Liver (tissue), 9 donors: ENCODE data around the gene CA10. TPM values are rescaled to one million over a fixed set of nuclear protein-coding genes. Genes with fewer than 3 reads are reported as not detected.

Experiments
- DNase-seq: peaks from one replicate; pipeline ENCODE4 v3.0.0-alpha.2; 2017; ENCODE audit warnings: low spot score
- H3K27ac ChIP-seq, 2 donors: one replicate each; pipeline ENCODE4 v1.7.0; 2013; ENCODE audit warnings: inconsistent platforms in 2 of 2, low read length in 2 of 2, control low read depth in 1 of 2, low read depth in 1 of 2, mild to moderate bottlenecking in 1 of 2
- H3K27me3 ChIP-seq, 4 donors: one replicate each; pipeline versions ENCODE4 v1.6.1 to v1.7.0; 2013; ENCODE audit warnings: low read length in 3 of 4, inconsistent platforms in 1 of 4, mild to moderate bottlenecking in 1 of 4, moderate library complexity in 1 of 4; ENCODE audit not compliant: control insufficient read depth in 4 of 4, insufficient read depth in 4 of 4
- H3K36me3 ChIP-seq, 4 donors: one replicate each; pipeline versions ENCODE4 v1.6.1 to v1.7.0; 2013; ENCODE audit warnings: low read length in 3 of 4, mild to moderate bottlenecking in 3 of 4, low read depth in 1 of 4, moderate library complexity in 1 of 4; ENCODE audit not compliant: control insufficient read depth in 4 of 4, insufficient read depth in 3 of 4
- H3K4me1 ChIP-seq, 4 donors: one replicate each; pipeline versions ENCODE4 v1.6.1 to v1.7.0; 2013; ENCODE audit warnings: low read length in 3 of 4, mild to moderate bottlenecking in 3 of 4, moderate library complexity in 1 of 4; ENCODE audit not compliant: control insufficient read depth in 4 of 4, insufficient read depth in 4 of 4
- H3K4me3 ChIP-seq, 3 donors: one replicate each; pipeline versions ENCODE4 v1.6.1 to v1.7.0; 2013; ENCODE audit warnings: low read length in 3 of 3, control low read depth in 1 of 3, low read depth in 1 of 3, mild to moderate bottlenecking in 1 of 3
- H3K9ac ChIP-seq, 2 donors: one replicate each; pipeline ENCODE4 v1.7.0; 2013; ENCODE audit warnings: low read length in 2 of 2, mild to moderate bottlenecking in 2 of 2, moderate library complexity in 2 of 2, control low read depth in 1 of 2, low read depth in 1 of 2
- H3K9me3 ChIP-seq, 4 donors: one replicate each; pipeline versions ENCODE4 v1.6.1 to v1.7.0; 2013; ENCODE audit warnings: low read length in 3 of 4; ENCODE audit not compliant: control insufficient read depth in 4 of 4
- ATF3 ChIP-seq: IDR thresholded peaks from 2 replicates; pipeline ENCODE4 v1.6.1; 2016; ENCODE audit warnings: antibody characterized with exemption
- CTCF ChIP-seq: fragments of 150-350 bp; IDR thresholded peaks from 2 replicates; pipeline ENCODE4 v1.5.1; 2017; ENCODE audit warnings: improper control_type of control experiment, low read depth, low read length; ENCODE audit not compliant: missing input control
- EGR1 ChIP-seq, 2 donors: IDR thresholded peaks; 2 replicates each; pipeline ENCODE4 v1.6.1; 2016 to 2018; ENCODE audit warnings: antibody characterized with exemption in 2 of 2, low read depth in 2 of 2
- FOXA1 ChIP-seq: IDR thresholded peaks from 2 replicates; pipeline ENCODE4 v1.6.1; 2016; ENCODE audit warnings: antibody characterized with exemption
- GABPA ChIP-seq, 2 donors: IDR thresholded peaks in 1 of 2; conservative IDR thresholded peaks in 1 of 2; 2 replicates each; pipeline ENCODE4 v1.6.1; 2016; ENCODE audit warnings: antibody characterized with exemption in 2 of 2, mild to moderate bottlenecking in 1 of 2, moderate library complexity in 1 of 2
- HNF4A ChIP-seq, 2 donors: conservative IDR thresholded peaks; 2 replicates each; pipeline ENCODE4 v1.6.1; 2016; ENCODE audit warnings: antibody characterized with exemption in 2 of 2, mild to moderate bottlenecking in 2 of 2
- JUND ChIP-seq, 2 donors: IDR thresholded peaks; 2 replicates each; pipeline ENCODE4 v1.6.1; 2016; ENCODE audit warnings: antibody characterized with exemption in 2 of 2
- MAX ChIP-seq: IDR thresholded peaks from 2 replicates; pipeline ENCODE4 v1.6.1; 2016; ENCODE audit warnings: antibody characterized with exemption
- NR2F2 ChIP-seq: IDR thresholded peaks from 2 replicates; pipeline ENCODE4 v1.6.1; 2016; ENCODE audit warnings: antibody characterized with exemption
- RAD21 ChIP-seq, 2 donors: IDR thresholded peaks; 2 replicates each; pipeline ENCODE4 v1.6.1; 2016; ENCODE audit warnings: antibody characterized with exemption in 2 of 2, mild to moderate bottlenecking in 2 of 2
- REST ChIP-seq: IDR thresholded peaks from 2 replicates; pipeline ENCODE4 v1.6.1; 2016; ENCODE audit warnings: antibody characterized with exemption, mild to moderate bottlenecking
- RXRA ChIP-seq, 2 donors: IDR thresholded peaks; 2 replicates each; pipeline ENCODE4 v1.6.1; 2017 to 2018; ENCODE audit warnings: antibody characterized with exemption in 2 of 2, mild to moderate bottlenecking in 1 of 2
- SP1 ChIP-seq: IDR thresholded peaks from 2 replicates; pipeline ENCODE4 v1.6.1; 2018; ENCODE audit warnings: antibody characterized with exemption, mild to moderate bottlenecking
- TAF1 ChIP-seq: conservative IDR thresholded peaks from 2 replicates; pipeline ENCODE4 v1.6.1; 2016; ENCODE audit warnings: antibody characterized with exemption, mild to moderate bottlenecking
- YY1 ChIP-seq: IDR thresholded peaks from 2 replicates; pipeline ENCODE4 v1.6.1; 2016; ENCODE audit warnings: antibody characterized with exemption, mild to moderate bottlenecking
- ZBTB33 ChIP-seq: IDR thresholded peaks from 2 replicates; pipeline ENCODE4 v1.6.1; 2016; ENCODE audit warnings: antibody characterized with exemption
- WGBS: extraction: QIAGEN DNeasy Blood & Tissue Kit; methylation state at CpG from one replicate; pipeline ENCODE4 v1.1.7; 2013; 5-methylcytosine and 5-hydroxymethylcytosine counted together
- polyA plus RNA-seq, 2 donors: library from polyadenylated mRNA; stranded (reverse) in 1 of 2; unstranded in 1 of 2; fragments of 200-250 nt in 1 of 2; fragments of >200 nt in 1 of 2; fragmentation: Nextera tagmentation in 1 of 2; extraction: Ambion mirVana in 1 of 2; gene quantifications; one replicate each; pipeline versions ENCODE4 v1.2.1 to v1.2.3, GENCODE V29; 2013 to 2015
- total RNA-seq, 2 donors: library from RNA; depleted of rRNA; stranded (reverse); fragments of >200 nt; gene quantifications; one replicate each; pipeline ENCODE4 v1.2.3, GENCODE V29; 2014
- donor health status: healthy.
- donor health status: healthy.
- donor health status: healthy.
- donor health status: healthy.
- donor health status: healthy.

CA10 gene
- total and polyA plus RNA-seq, 4 donors: 0.05 TPM; not detected in 3

GRCh38 chr17:51926448-51926847 is 232.1 kb downstream of the CA10 start:
- Histone ChIP-seq H3K4me3 (no peak overlapping the region), H3K4me1 (no peaks in the 10 kb centered on the region), H3K9me3 (no peaks in the 10 kb centered on the region), H3K27me3 (peaks cover 0 to 14% (median 1%) of the 10 kb centered on the region in 4 donors), H3K9ac (no peak overlapping the region), H3K27ac (no peak overlapping the region), H3K36me3 (no peaks in the 10 kb centered on the region)
- TF ChIP-seq YY1: no peak
- no peak for TF ChIP-seq FOXA1
- no peak for TF ChIP-seq RXRA (IDR thresholded peaks at IDR 0.05)
- no peak for TF ChIP-seq REST
- no peak for TF ChIP-seq GABPA (IDR thresholded peaks at IDR 0.05 in 1 of 2, conservative IDR thresholded peaks at IDR 0.05 in 1 of 2)
- no peak for TF ChIP-seq CTCF
- no peak for TF ChIP-seq ZBTB33
- TF ChIP-seq MAX: no peak
- TF ChIP-seq NR2F2: no peak
- no peak for TF ChIP-seq ATF3
- TF ChIP-seq JUND (IDR thresholded peaks at IDR 0.05): no peak
- TF ChIP-seq HNF4A (conservative IDR thresholded peaks at IDR 0.05): no peak
- TF ChIP-seq RAD21 (IDR thresholded peaks at IDR 0.05): no peak
- DNase-seq: no peak
- 71% methylated on average over 4 of the region's 4 CpGs for WGBS

- Histone ChIP-seq H3K27me3 (peaks cover 0 to 7% (median 1%) of the 10 kb centered on the region in 4 donors), H3K36me3 (no peaks in the 10 kb centered on the region), H3K4me3 (no peak overlapping the region), H3K9me3 (no peaks in the 10 kb centered on the region), H3K27ac (no peak overlapping the region), H3K9ac (no peak overlapping the region), H3K4me1 (no peaks in the 10 kb centered on the region)
- no peak for TF ChIP-seq ZBTB33
- TF ChIP-seq YY1: no peak
- no peak for TF ChIP-seq JUND (IDR thresholded peaks at IDR 0.05)
- no peak for TF ChIP-seq REST
- no peak for TF ChIP-seq TAF1
- no peak for TF ChIP-seq RXRA (IDR thresholded peaks at IDR 0.05)
- no peak for TF ChIP-seq MAX
- TF ChIP-seq FOXA1: no peak
- no peak for TF ChIP-seq HNF4A (conservative IDR thresholded peaks at IDR 0.05)
- TF ChIP-seq SP1: no peak
- TF ChIP-seq RAD21 (IDR thresholded peaks at IDR 0.05): no peak
- no peak for TF ChIP-seq EGR1 (IDR thresholded peaks at IDR 0.05; ENCODE audit: low read depth in 2 of 2)
- 47% methylated on average over 1 of the region's 1 CpG for WGBS
- no peak for DNase-seq
Observed at GRCh38 chr17:51921500-51921899, 237.0 kb downstream of the CA10 start.
